ENCODE data around the gene TAOK3. TPM values are rescaled to one million over a fixed set of nuclear protein-coding genes. Genes with fewer than 3 reads are reported as not detected.

The TAOK3 gene
- total and polyA plus RNA-seq, 2 donors (not counting 3 experiments of a cell fraction or from before 2014, with no cell fraction given) = 11.3 to 23.1 TPM

DNA sequence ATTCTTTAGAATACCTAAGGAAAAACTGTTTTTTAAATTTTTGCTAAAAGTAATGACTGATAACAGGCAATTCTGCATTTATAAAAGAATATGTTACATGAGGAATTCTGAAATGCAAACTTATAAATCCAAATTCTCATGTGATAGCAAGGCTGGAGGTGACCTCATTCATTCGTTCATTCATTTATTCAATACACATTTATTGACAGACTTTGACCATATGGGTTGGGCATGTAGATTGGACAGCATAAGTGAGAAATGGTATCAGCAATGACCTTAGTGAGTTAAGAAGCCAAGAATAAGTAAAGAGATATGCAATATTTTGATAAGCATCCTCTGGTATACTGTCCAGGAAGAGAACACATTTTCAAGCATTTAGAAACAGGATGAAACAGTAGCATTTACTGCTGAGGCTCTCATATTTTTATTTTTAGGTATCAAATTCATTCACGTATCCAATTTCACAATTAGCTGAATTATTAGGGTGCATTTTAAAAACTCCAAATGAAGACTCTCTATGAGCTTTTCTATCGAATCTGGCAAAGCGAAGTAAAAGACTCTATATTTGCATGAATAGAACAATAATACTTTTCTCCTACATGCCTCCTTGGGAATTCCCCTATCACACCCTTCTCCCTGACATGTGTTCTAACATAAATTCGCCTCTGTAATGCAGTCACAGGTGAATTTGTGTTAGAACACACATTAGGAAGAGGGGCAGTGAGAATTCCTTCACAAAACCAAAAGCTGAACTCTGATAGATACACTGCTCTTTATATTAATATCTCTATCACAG, 186.9 kb downstream of the TAOK3 start:
- H3K4me3 ChIP-seq (replicated peaks in 1 of 3; ENCODE audit: insufficient read depth in 1 of 3, low read depth in 1 of 3, low read length in 3 of 3) = no peak overlapping the region
- dilution Hi-C loops (cut with MboI; ENCODE audit: extremely low pct_ligation_motif_present, low sequenced_read_pairs) = no loop called here
- POLR2A ChIA-PET = no interaction called here
- intact Hi-C loops (cut with micrococcal nuclease) = no loop called here
- BruUV-seq (replicated peaks) = no TSS peak
- H3K9ac ChIP-seq (replicated peaks; ENCODE audit: extremely low read depth, insufficient read depth, low read length) = no peak overlapping the region
- FAIRE-seq = no peak
- CTCF ChIA-PET = interaction anchor here (8.2 kb wide), 1 partner anchor 190 kb away, joined by 262 read pairs; the partner anchor contains the start of genes SUDS3 and TAOK3
- H3K79me2 ChIP-seq (ENCODE audit: control insufficient read depth, insufficient read depth, low read length) = no peaks in the 10 kb centered on the region
- H3K9me1 ChIP-seq (replicated peaks; ENCODE audit: control insufficient read depth, extremely low read depth, insufficient read depth, low read length) = no peaks in the 10 kb centered on the region
- H3K36me3 ChIP-seq (ENCODE audit: control insufficient read depth in 2 of 2, extremely low read depth in 1 of 2, insufficient read depth in 2 of 2, low read length in 2 of 2) = peaks cover 0 to 2% of the 10 kb centered on the region in 2 experiments
- no peaks in the 10 kb centered on the region for H3K9me3 ChIP-seq (replicated peaks; ENCODE audit: control insufficient read depth, insufficient read depth, low read length)
- no peaks in the 10 kb centered on the region for H3K27me3 ChIP-seq (ENCODE audit: control insufficient read depth in 2 of 2, insufficient read depth in 2 of 2, low read length in 2 of 2)
- H3K27ac ChIP-seq (ENCODE audit: insufficient read depth, low read depth, low read length) = no peak overlapping the region
- no peak overlapping the region for H3K4me2 ChIP-seq (ENCODE audit: insufficient read depth, low read length)
- no peak for TF ChIP-seq GATA2 (IDR thresholded peaks at IDR 0.05; ENCODE audit: insufficient read depth, insufficient read length, low read depth, low read length)
- no peak for TF ChIP-seq EZH2 (IDR thresholded peaks at IDR 0.05; ENCODE audit: borderline replicate concordance, low read depth, low read length, severe bottlenecking)
- no peak for TF ChIP-seq FOS (IDR thresholded peaks at IDR 0.05; ENCODE audit: borderline replicate concordance, insufficient read depth, low read length)
- TF ChIP-seq, protein P1, sequence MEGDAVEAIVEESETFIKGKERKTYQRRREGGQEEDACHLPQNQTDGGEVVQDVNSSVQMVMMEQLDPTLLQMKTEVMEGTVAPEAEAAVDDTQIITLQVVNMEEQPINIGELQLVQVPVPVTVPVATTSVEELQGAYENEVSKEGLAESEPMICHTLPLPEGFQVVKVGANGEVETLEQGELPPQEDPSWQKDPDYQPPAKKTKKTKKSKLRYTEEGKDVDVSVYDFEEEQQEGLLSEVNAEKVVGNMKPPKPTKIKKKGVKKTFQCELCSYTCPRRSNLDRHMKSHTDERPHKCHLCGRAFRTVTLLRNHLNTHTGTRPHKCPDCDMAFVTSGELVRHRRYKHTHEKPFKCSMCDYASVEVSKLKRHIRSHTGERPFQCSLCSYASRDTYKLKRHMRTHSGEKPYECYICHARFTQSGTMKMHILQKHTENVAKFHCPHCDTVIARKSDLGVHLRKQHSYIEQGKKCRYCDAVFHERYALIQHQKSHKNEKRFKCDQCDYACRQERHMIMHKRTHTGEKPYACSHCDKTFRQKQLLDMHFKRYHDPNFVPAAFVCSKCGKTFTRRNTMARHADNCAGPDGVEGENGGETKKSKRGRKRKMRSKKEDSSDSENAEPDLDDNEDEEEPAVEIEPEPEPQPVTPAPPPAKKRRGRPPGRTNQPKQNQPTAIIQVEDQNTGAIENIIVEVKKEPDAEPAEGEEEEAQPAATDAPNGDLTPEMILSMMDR (IDR thresholded peaks at IDR 0.05; ENCODE audit: extremely low read depth in 1 of 2, insufficient read depth in 1 of 2, low read depth in 1 of 2, low read length in 2 of 2) = no peak
- TF ChIP-seq MYC (IDR thresholded peaks at IDR 0.05; ENCODE audit: low read depth, low read length) = no peak
- no peak for TF ChIP-seq POLR2A (IDR thresholded peaks at IDR 0.05; ENCODE audit: low read depth, low read length)
- no peak for TF ChIP-seq JUN (IDR thresholded peaks at IDR 0.05; ENCODE audit: borderline replicate concordance, insufficient read depth, insufficient read length, low read depth)
- TF ChIP-seq POLR2AphosphoS5 (IDR thresholded peaks at IDR 0.05; ENCODE audit: insufficient read depth, low read depth, low read length) = no peak
- TF ChIP-seq, protein P2, sequence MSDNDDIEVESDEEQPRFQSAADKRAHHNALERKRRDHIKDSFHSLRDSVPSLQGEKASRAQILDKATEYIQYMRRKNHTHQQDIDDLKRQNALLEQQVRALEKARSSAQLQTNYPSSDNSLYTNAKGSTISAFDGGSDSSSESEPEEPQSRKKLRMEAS (IDR thresholded peaks at IDR 0.05; ENCODE audit: insufficient read depth, insufficient read length) = no peak
- no peaks in the 10 kb centered on the region for H4K20me1 ChIP-seq (replicated peaks; ENCODE audit: control insufficient read depth, extremely low read depth, insufficient read depth, low read length)
- no peak overlapping the region for H2AFZ ChIP-seq (ENCODE audit: low read depth, low read length)
- H3K4me1 ChIP-seq (ENCODE audit: control insufficient read depth, extremely low read depth, insufficient read depth, low read length) = peaks cover 44% of the 10 kb centered on the region
- no peak for DNase-seq (ENCODE audit: low read depth, low spot score)

Data from endothelial cell of umbilical vein (primary cell).